CD8-positive, alpha-beta memory T cell (primary cell): ENCODE measurements around the gene DCAF8L1. TPM values are rescaled to one million over a fixed set of nuclear protein-coding genes. Genes with fewer than 3 reads are reported as not detected.
"Not testable (repeated sequence)": the region's sequence is repeated elsewhere in the genome, so short reads cannot be mapped to it uniquely, and the experiment has no call there.

Source experiments
- CTCF ChIA-PET: fragments of 350-600 bp; sonication (Branson Sonifier 250); formaldehyde crosslinking; loops from one replicate; lab custom pipeline; 2021; ENCODE audit warnings: antibody characterized with exemption; lab: Charles Lee
- POLR2A ChIA-PET: fragments of 350-600 bp; sonication (Branson Sonifier 250); formaldehyde crosslinking; loops from one replicate; lab custom pipeline; 2021; ENCODE audit warnings: antibody characterized with exemption; lab: Charles Lee
- DNase-seq, 5 donors: peaks; one replicate each; pipeline versions ENCODE4 v3.0.0 to v3.0.0-alpha.2; 2020 to 2022; ENCODE audit warnings: mixed read lengths in 1 of 5
- H3K27ac ChIP-seq: one replicate; pipeline ENCODE4 v1.7.0; 2013; ENCODE audit warnings: low read depth, mild to moderate bottlenecking, low read length, moderate library complexity
- H3K27me3 ChIP-seq: 2 replicates; pipeline ENCODE4 v1.7.0; 2013; ENCODE audit warnings: low read length, mild to moderate bottlenecking; ENCODE audit not compliant: insufficient read depth, poor library complexity, severe bottlenecking
- H3K36me3 ChIP-seq: 2 replicates; pipeline ENCODE4 v1.7.0; 2013; ENCODE audit warnings: mild to moderate bottlenecking, low read length, moderate library complexity; ENCODE audit not compliant: insufficient read depth
- H3K4me1 ChIP-seq: 2 replicates; pipeline ENCODE4 v1.7.0; 2013; ENCODE audit warnings: mild to moderate bottlenecking, low read length, moderate library complexity; ENCODE audit not compliant: insufficient read depth
- H3K4me3 ChIP-seq: 2 replicates; pipeline ENCODE4 v1.7.0; 2013; ENCODE audit warnings: mild to moderate bottlenecking, low read length
- H3K9me3 ChIP-seq: 2 replicates; pipeline ENCODE4 v1.7.0; 2013; ENCODE audit warnings: mild to moderate bottlenecking, low read length
- H3K27ac Mint-ChIP-seq, 8 donors: one replicate each; pipeline ENCODE4 v1.8.0; 2020 to 2021; ENCODE audit warnings: mixed read lengths in 8 of 8, mild to moderate bottlenecking in 6 of 8, inconsistent platforms in 3 of 8, moderate library complexity in 3 of 8
- H3K27me3 Mint-ChIP-seq, 2 donors: one replicate each; pipeline ENCODE4 v1.8.0; 2020 to 2021; ENCODE audit warnings: mixed read lengths in 2 of 2, mild to moderate bottlenecking in 1 of 2, moderate library complexity in 1 of 2
- H3K36me3 Mint-ChIP-seq, 3 donors: one replicate each; pipeline ENCODE4 v1.8.0; 2020 to 2021; ENCODE audit warnings: mixed read lengths in 3 of 3, inconsistent platforms in 1 of 3, mild to moderate bottlenecking in 1 of 3
- H3K4me1 Mint-ChIP-seq, 3 donors: one replicate each; pipeline ENCODE4 v1.8.0; 2020 to 2021; ENCODE audit warnings: mixed read lengths in 3 of 3, inconsistent platforms in 1 of 3, mild to moderate bottlenecking in 1 of 3
- H3K4me3 Mint-ChIP-seq, 7 donors: one replicate each; pipeline ENCODE4 v1.8.0; 2020 to 2021; ENCODE audit warnings: mixed read lengths in 7 of 7, mild to moderate bottlenecking in 6 of 7, moderate library complexity in 4 of 7, inconsistent platforms in 2 of 7
- H3K9me3 Mint-ChIP-seq, 5 donors: one replicate each; pipeline ENCODE4 v1.8.0; 2020 to 2022; ENCODE audit warnings: mixed read lengths in 5 of 5, mild to moderate bottlenecking in 3 of 5, moderate library complexity in 2 of 5, inconsistent platforms in 1 of 5
- polyA plus RNA-seq: library from polyadenylated mRNA; unstranded; fragments of 300-500 nt; fragmentation: Illumina TruSeq; gene quantifications from one replicate; pipeline ENCODE4 v1.2.3, GENCODE V29; 2021
- total RNA-seq, 2 experiments: library from RNA; stranded (reverse); gene quantifications; one replicate each; pipeline ENCODE4 v1.2.3, GENCODE V29; 2021

DCAF8L1 gene
- total and polyA plus RNA-seq, 3 experiments from 2014 or later, result not detected

- ChIA-PET POLR2A (no interaction called here), CTCF (no interaction called here)
Measured at GRCh38 chrX:27987862-27988646, 6.8 kb upstream of the DCAF8L1 start.

GRCh38 chrX:27976934-27977333, 4.3 kb downstream of the DCAF8L1 start:
- H3K4me3 Mint-ChIP-seq, H3K4me3 ChIP-seq, H3K4me1 Mint-ChIP-seq, CTCF ChIA-PET, H3K27me3 ChIP-seq, H3K27ac ChIP-seq, H3K27me3 Mint-ChIP-seq, H3K36me3 ChIP-seq, H3K27ac Mint-ChIP-seq, POLR2A ChIA-PET, H3K9me3 ChIP-seq, DNase-seq, H3K36me3 Mint-ChIP-seq, H3K4me1 ChIP-seq: not testable (repeated sequence)
- peaks cover 0 to 14% (median 5%) of the 10 kb centered on the region in 5 donors for H3K9me3 Mint-ChIP-seq

More at GRCh38 chrX:27987862-27988646, 6.8 kb upstream of the DCAF8L1 start:
- Mint-ChIP-seq H3K9me3 (peaks cover 0 to 5% (median 4%) of the 10 kb centered on the region in 5 donors), H3K4me3 (no peak overlapping the region), H3K27ac (no peak overlapping the region), H3K27me3 (no peaks in the 10 kb centered on the region), H3K4me1 (no peaks in the 10 kb centered on the region), H3K36me3 (no peaks in the 10 kb centered on the region)
- no peaks in the 10 kb centered on the region for H3K27me3 ChIP-seq
- no peaks in the 10 kb centered on the region for H3K4me1 ChIP-seq
- H3K36me3 ChIP-seq, result no peaks in the 10 kb centered on the region
- no peak overlapping the region for H3K4me3 ChIP-seq
- H3K27ac ChIP-seq, result no peak overlapping the region
- no peaks in the 10 kb centered on the region for H3K9me3 ChIP-seq
- no peak for DNase-seq

DNA sequence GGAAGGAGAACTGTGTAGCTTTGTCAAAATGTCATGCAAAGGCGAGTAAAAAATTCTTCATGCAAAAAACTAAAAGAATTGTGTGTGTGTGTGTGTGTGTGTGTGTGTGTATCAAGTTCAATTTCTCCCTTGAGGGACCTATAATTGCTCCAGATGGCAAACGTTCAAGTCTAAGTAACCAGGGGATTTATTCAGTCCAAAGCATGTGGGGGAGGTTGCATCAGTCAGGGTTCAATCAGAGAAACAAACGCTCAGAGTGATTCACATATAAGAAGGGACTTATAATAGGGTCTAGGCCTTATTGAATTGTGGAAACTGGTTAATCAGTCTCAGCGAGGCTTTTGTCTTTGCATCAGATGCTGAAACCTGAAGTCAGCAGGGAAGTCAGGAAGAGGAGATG, 5.0 kb downstream of the DCAF8L1 start:
- H3K4me1 ChIP-seq, result no peaks in the 10 kb centered on the region
- ChIA-PET POLR2A (no interaction called here), CTCF (no interaction called here)
- Mint-ChIP-seq H3K4me1 (no peaks in the 10 kb centered on the region), H3K27me3 (no peaks in the 10 kb centered on the region), H3K27ac (no peak overlapping the region), H3K4me3 (no peak overlapping the region), H3K9me3 (peaks cover 0 to 11% (median 5%) of the 10 kb centered on the region in 5 donors), H3K36me3 (no peaks in the 10 kb centered on the region)
- no peaks in the 10 kb centered on the region for H3K9me3 ChIP-seq
- H3K36me3 ChIP-seq, result no peaks in the 10 kb centered on the region
- H3K27ac ChIP-seq, result no peak overlapping the region
- no peak for DNase-seq
- no peak overlapping the region for H3K4me3 ChIP-seq
- H3K27me3 ChIP-seq, result no peaks in the 10 kb centered on the region

- DNase-seq, result no peak
- H3K4me1 Mint-ChIP-seq, result no peaks in the 10 kb centered on the region
- H3K27ac Mint-ChIP-seq, result no peak overlapping the region
- H3K4me3 ChIP-seq, result no peak overlapping the region
- peaks cover 0 to 8% (median 0%) of the 10 kb centered on the region in 5 donors for H3K9me3 Mint-ChIP-seq
- POLR2A ChIA-PET, result no interaction called here
- H3K27me3 Mint-ChIP-seq, result peaks cover 0 to 4% of the 10 kb centered on the region in 2 donors
- no peak overlapping the region for H3K4me3 Mint-ChIP-seq
- H3K27ac ChIP-seq, result no peak overlapping the region
- H3K4me1 ChIP-seq, result no peaks in the 10 kb centered on the region
- CTCF ChIA-PET, result no interaction called here
- no peaks in the 10 kb centered on the region for H3K9me3 ChIP-seq
- H3K36me3 ChIP-seq, result no peaks in the 10 kb centered on the region
- H3K36me3 Mint-ChIP-seq, result no peaks in the 10 kb centered on the region
- H3K27me3 ChIP-seq, result no peaks in the 10 kb centered on the region
Measured at GRCh38 chrX:27968878-27969277, 12.4 kb downstream of the DCAF8L1 start.

- no peaks in the 10 kb centered on the region for H3K4me1 Mint-ChIP-seq
- POLR2A ChIA-PET, result no interaction called here
- H3K27me3 Mint-ChIP-seq, result peaks cover 0 to 4% of the 10 kb centered on the region in 2 donors
- Histone ChIP-seq H3K4me3 (no peak overlapping the region), H3K36me3 (no peaks in the 10 kb centered on the region), H3K27me3 (no peaks in the 10 kb centered on the region), H3K9me3 (no peaks in the 10 kb centered on the region), H3K27ac (no peak overlapping the region), H3K4me1 (no peaks in the 10 kb centered on the region)
- H3K9me3 Mint-ChIP-seq, result peaks cover 0 to 8% (median 0%) of the 10 kb centered on the region in 5 donors
- H3K36me3 Mint-ChIP-seq, result no peaks in the 10 kb centered on the region
- no peak for DNase-seq
- H3K27ac Mint-ChIP-seq, result no peak overlapping the region
- H3K4me3 Mint-ChIP-seq, result no peak overlapping the region
- CTCF ChIA-PET, result no interaction called here
Measured at GRCh38 chrX:27968352-27968751, 12.9 kb downstream of the DCAF8L1 start.

DNA sequence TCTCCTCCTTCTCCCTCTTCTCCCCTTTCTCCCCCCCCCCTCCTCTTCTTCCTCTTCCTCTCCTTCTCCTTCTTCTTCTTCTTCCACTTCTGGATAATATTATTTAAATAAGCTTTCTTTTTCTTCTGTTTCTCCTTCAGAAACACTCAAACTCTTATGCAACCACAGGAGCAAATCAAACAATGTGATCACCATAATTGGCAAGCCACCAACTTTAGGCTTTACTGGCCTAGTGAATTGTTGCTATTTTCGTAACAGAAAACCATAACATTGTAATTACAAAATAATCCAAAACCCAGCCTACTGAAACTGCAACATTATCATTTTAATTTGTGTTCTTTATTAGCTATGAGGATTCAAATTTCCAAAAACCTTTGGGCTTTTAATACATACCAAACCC, 14.3 kb downstream of the DCAF8L1 start:
- no peak overlapping the region for H3K4me3 Mint-ChIP-seq
- no peaks in the 10 kb centered on the region for H3K36me3 Mint-ChIP-seq
- H3K27ac Mint-ChIP-seq, result no peak overlapping the region
- peaks cover 0 to 8% (median 5%) of the 10 kb centered on the region in 5 donors for H3K9me3 Mint-ChIP-seq
- H3K36me3 ChIP-seq, result no peaks in the 10 kb centered on the region
- H3K27me3 Mint-ChIP-seq, result peaks cover 0 to 4% of the 10 kb centered on the region in 2 donors
- H3K4me3 ChIP-seq, result no peak overlapping the region
- ChIA-PET CTCF (no interaction called here), POLR2A (no interaction called here)
- H3K4me1 Mint-ChIP-seq, result no peaks in the 10 kb centered on the region
- H3K9me3 ChIP-seq, result no peaks in the 10 kb centered on the region
- no peaks in the 10 kb centered on the region for H3K27me3 ChIP-seq
- no peak for DNase-seq
- H3K4me1 ChIP-seq, result no peaks in the 10 kb centered on the region
- H3K27ac ChIP-seq, result no peak overlapping the region

GRCh38 chrX:27966492-27966891, 14.8 kb downstream of the DCAF8L1 start:
- Histone ChIP-seq H3K4me3 (no peak overlapping the region), H3K27me3 (no peaks in the 10 kb centered on the region), H3K4me1 (no peaks in the 10 kb centered on the region), H3K27ac (no peak overlapping the region), H3K36me3 (no peaks in the 10 kb centered on the region), H3K9me3 (no peaks in the 10 kb centered on the region)
- POLR2A ChIA-PET, result no interaction called here
- CTCF ChIA-PET, result no interaction called here
- H3K9me3 Mint-ChIP-seq, result peaks cover 2 to 10% (median 5%) of the 10 kb centered on the region in 5 donors
- no peaks in the 10 kb centered on the region for H3K4me1 Mint-ChIP-seq
- no peak overlapping the region for H3K4me3 Mint-ChIP-seq
- H3K27ac Mint-ChIP-seq, result no peak overlapping the region
- DNase-seq, result no peak
- no peaks in the 10 kb centered on the region for H3K36me3 Mint-ChIP-seq
- peaks cover 0 to 4% of the 10 kb centered on the region in 2 donors for H3K27me3 Mint-ChIP-seq

GRCh38 chrX:27965348-27965747, 15.9 kb downstream of the DCAF8L1 start:
- POLR2A ChIA-PET, H3K4me1 Mint-ChIP-seq: not testable (repeated sequence)

More at GRCh38 chrX:27965348-27965747, 15.9 kb downstream of the DCAF8L1 start:
- H3K9me3 ChIP-seq, CTCF ChIA-PET, H3K36me3 Mint-ChIP-seq, H3K27ac Mint-ChIP-seq, DNase-seq, H3K4me3 Mint-ChIP-seq, H3K36me3 ChIP-seq, H3K27me3 Mint-ChIP-seq, H3K27ac ChIP-seq, H3K27me3 ChIP-seq, H3K4me3 ChIP-seq, H3K4me1 ChIP-seq: not testable (repeated sequence)
- H3K9me3 Mint-ChIP-seq, result peaks cover 5 to 14% (median 10%) of the 10 kb centered on the region in 5 donors
